H1 (cell line): ENCODE data around the gene ZNF831.

Source experiments
- BRCA1 ChIP-seq: IDR thresholded peaks from 2 replicates; pipeline ENCODE4 v1.6.1; 2012; ENCODE audit warnings: low read depth, low read length, improper control_type of control experiment
- CTCF ChIP-seq, 3 experiments: IDR thresholded peaks; 1 replicate in 2 of 3; 2 replicates in 1 of 3; pipeline versions ENCODE4 v1.5.1 to v1.6.1; 2011; ENCODE audit warnings: low read length in 3 of 3, mild to moderate bottlenecking in 3 of 3, inconsistent platforms in 2 of 3, low read depth in 1 of 3, moderate library complexity in 1 of 3; ENCODE audit not compliant: insufficient read depth in 1 of 3; ENCODE audit errors: control extremely low read depth in 1 of 3
- EZH2 ChIP-seq: fragments of 200-600 bp; sonication (generic); IDR thresholded peaks from 2 replicates; pipeline ENCODE4 v1.7.1; 2012; ENCODE audit warnings: low read depth, mild to moderate bottlenecking, moderate library complexity, low read length, inconsistent platforms; ENCODE audit not compliant: severe bottlenecking
- KDM1A ChIP-seq: fragments of 200-600, 300-600 bp; sonication (generic); IDR thresholded peaks from 2 replicates; pipeline ENCODE4 v1.7.1; 2016; ENCODE audit warnings: mild to moderate bottlenecking, low read length, borderline replicate concordance
- PHF8 ChIP-seq: fragments of 200-600 bp; sonication (generic); conservative IDR thresholded peaks from 2 replicates; pipeline ENCODE4 v1.7.1; 2012; ENCODE audit warnings: low read depth, mild to moderate bottlenecking, inconsistent platforms, low read length, moderate library complexity
- POLR2AphosphoS5 ChIP-seq: IDR thresholded peaks from 2 replicates; pipeline ENCODE4 v1.6.1; 2011; ENCODE audit warnings: low read depth, low read length
- RAD21 ChIP-seq, 2 experiments: IDR thresholded peaks in 1 of 2; conservative IDR thresholded peaks in 1 of 2; 2 replicates each; pipeline ENCODE4 v1.6.1; 2011; ENCODE audit warnings: low read depth in 2 of 2, low read length in 2 of 2, improper control_type of control experiment in 1 of 2, inconsistent platforms in 1 of 2, mild to moderate bottlenecking in 1 of 2, moderate library complexity in 1 of 2
- SIN3A ChIP-seq, 2 experiments: IDR thresholded peaks in 1 of 2; conservative IDR thresholded peaks in 1 of 2; 2 replicates each; pipeline ENCODE4 v1.6.1; 2011 to 2012; ENCODE audit warnings: low read length in 2 of 2, improper control_type of control experiment in 1 of 2, low read depth in 1 of 2, mild to moderate bottlenecking in 1 of 2

- TF ChIP-seq BRCA1, result no peak
- TF ChIP-seq CTCF (IDR thresholded peaks at IDR 0.05; ENCODE audit: control extremely low read depth in 1 of 3, insufficient read depth in 1 of 3, low read depth in 1 of 3, low read length in 3 of 3), result peak; percentile 74 to 81 (median 79)
- no peak for TF ChIP-seq SIN3A (conservative IDR thresholded peaks at IDR 0.05 in 1 of 2, IDR thresholded peaks at IDR 0.05 in 1 of 2; ENCODE audit: low read depth in 1 of 2, low read length in 2 of 2)
- TF ChIP-seq EZH2, result peak; percentile 7
- TF ChIP-seq KDM1A, result no peak
- peak; percentile 84 to 87 for TF ChIP-seq RAD21 (IDR thresholded peaks at IDR 0.05 in 1 of 2, conservative IDR thresholded peaks at IDR 0.05 in 1 of 2; ENCODE audit: low read depth in 2 of 2, low read length in 2 of 2)
- TF ChIP-seq PHF8, result peak; percentile 32; the same call in 1 of the 2 replicates
- no peak for TF ChIP-seq POLR2AphosphoS5
Observed at GRCh38 chr20:59222253-59223181, 58.9 kb downstream of the ZNF831 start.
